Neural progenitor cell (in vitro differentiated cells): ENCODE data around the gene NHLRC4. TPM values are rescaled to one million over a fixed set of nuclear protein-coding genes. Genes with fewer than 3 reads are reported as not detected.
A peak's percentile ranks its signal among the peaks of the same experiment; 100 is the strongest.

Experiments used
- DNase-seq: peaks from one replicate; pipeline ENCODE4 v3.0.0-alpha.2; 2016; ENCODE audit warnings: low spot score
- H2AFZ ChIP-seq: fragments of 200-600 bp; sonication (generic); replicated peaks from 2 replicates; pipeline ENCODE4 v1.6.1; 2016; ENCODE audit warnings: antibody characterized with exemption
- H3F3A ChIP-seq: fragments of 200-600 bp; sonication (generic); 2 replicates; pipeline ENCODE4 v1.6.1; 2016; ENCODE audit warnings: antibody characterized with exemption, low read depth
- H3K27ac ChIP-seq: fragments of 200-600 bp; sonication (generic); 2 replicates; pipeline ENCODE4 v1.5.1; 2016; ENCODE audit warnings: mild to moderate bottlenecking
- H3K27me3 ChIP-seq: fragments of 200-600 bp; sonication (generic); 2 replicates; pipeline ENCODE4 v1.6.1; 2016; ENCODE audit warnings: mild to moderate bottlenecking, moderate library complexity
- H3K36me3 ChIP-seq: fragments of 200-600 bp; sonication (generic); 2 replicates; pipeline ENCODE4 v1.5.1; 2016
- H3K4me1 ChIP-seq: fragments of 200-600 bp; sonication (generic); 2 replicates; pipeline ENCODE4 v1.6.1; 2016; ENCODE audit warnings: mixed run types
- H3K4me2 ChIP-seq: fragments of 200-600 bp; sonication (generic); 2 replicates; pipeline ENCODE4 v1.6.1; 2016
- H3K4me3 ChIP-seq: fragments of 200-600 bp; sonication (generic); 2 replicates; pipeline ENCODE4 v1.5.1; 2016
- H3K79me2 ChIP-seq: fragments of 200-600 bp; sonication (generic); 2 replicates; pipeline ENCODE4 v1.6.1; 2016; ENCODE audit warnings: low read depth
- H3K9ac ChIP-seq: fragments of 200-600 bp; sonication (generic); 2 replicates; pipeline ENCODE4 v1.6.1; 2016
- H3K9me3 ChIP-seq: fragments of 200-600 bp; sonication (generic); 2 replicates; pipeline ENCODE4 v1.5.1; 2016; ENCODE audit warnings: low read depth
- H4K20me1 ChIP-seq: fragments of 200-600 bp; sonication (generic); 2 replicates; pipeline ENCODE4 v1.6.1; 2016; ENCODE audit warnings: low read depth
- H3K27ac Mint-ChIP-seq: 3 replicates; pipeline ENCODE4 v1.8.0; 2021; ENCODE audit warnings: mixed read lengths
- H3K27me3 Mint-ChIP-seq: 2 replicates; pipeline ENCODE4 v1.8.0; 2022; ENCODE audit warnings: low read depth, mild to moderate bottlenecking, inconsistent platforms, moderate library complexity, mixed read lengths; ENCODE audit not compliant: insufficient read depth
- H3K36me3 Mint-ChIP-seq: 3 replicates; pipeline ENCODE4 v1.8.0; 2021; ENCODE audit warnings: mixed read lengths
- H3K4me1 Mint-ChIP-seq: 3 replicates; pipeline ENCODE4 v1.8.0; 2021; ENCODE audit warnings: mixed read lengths
- H3K4me3 Mint-ChIP-seq: 3 replicates; pipeline ENCODE4 v1.8.0; 2021; ENCODE audit warnings: mild to moderate bottlenecking, moderate library complexity, mixed read lengths
- H3K9me3 Mint-ChIP-seq: 3 replicates; pipeline ENCODE4 v1.8.0; 2020; ENCODE audit warnings: mixed read lengths
- CTCF ChIP-seq: fragments of 200-600 bp; sonication (generic); IDR thresholded peaks from 2 replicates; pipeline ENCODE4 v1.5.1; 2017; ENCODE audit warnings: antibody characterized with exemption, mild to moderate bottlenecking
- EZH2 ChIP-seq: fragments of 200-600 bp; sonication (generic); IDR thresholded peaks from 2 replicates; pipeline ENCODE4 v1.6.1; 2017; ENCODE audit warnings: antibody characterized with exemption, mild to moderate bottlenecking, moderate library complexity
- EZH2phosphoT487 ChIP-seq: fragments of 200-600 bp; sonication (generic); IDR thresholded peaks from 2 replicates; pipeline ENCODE4 v1.6.1; 2017; ENCODE audit warnings: antibody characterized with exemption
- total RNA-seq: library from RNA; depleted of rRNA; stranded (reverse); fragments of >200 nt; gene quantifications from 2 replicates; pipeline ENCODE4 v1.2.3, GENCODE V29; 2015; ENCODE audit warnings: low replicate concordance

The NHLRC4 gene
- total RNA-seq, 1 donor from 2014 or later = not detected

GRCh38 chr16:610513-611381 lies 43.9 kb downstream of the NHLRC4 start:
- Histone ChIP-seq H3K27me3 (no peaks in the 10 kb centered on the region), H3K4me1 (no peaks in the 10 kb centered on the region), H3F3A (no peaks in the 10 kb centered on the region), H2AFZ (no peak overlapping the region), H3K9ac (no peak overlapping the region), H3K36me3 (no peaks in the 10 kb centered on the region), H3K4me2 (no peak overlapping the region), H4K20me1 (no peaks in the 10 kb centered on the region), H3K27ac (no peak overlapping the region), H3K79me2 (peaks cover under 1% of the 10 kb centered on the region), H3K9me3 (no peaks in the 10 kb centered on the region), H3K4me3 (no peak overlapping the region)
- Mint-ChIP-seq H3K4me1 (peaks cover 20% of the 10 kb centered on the region), H3K4me3 (peak overlapping the region; percentile 43), H3K27me3 (peaks cover 20% of the 10 kb centered on the region), H3K27ac (no peak overlapping the region), H3K36me3 (peaks cover 22% of the 10 kb centered on the region), H3K9me3 (peaks cover 25% of the 10 kb centered on the region)
- peak; percentile 71 for DNase-seq
- TF ChIP-seq EZH2phosphoT487 = no peak
- peak; percentile 71 for TF ChIP-seq CTCF

- Histone ChIP-seq H3K4me2 (no peak overlapping the region), H3K4me3 (no peak overlapping the region), H3F3A (no peaks in the 10 kb centered on the region), H4K20me1 (no peaks in the 10 kb centered on the region), H3K79me2 (no peaks in the 10 kb centered on the region), H3K27ac (no peak overlapping the region), H3K9ac (no peak overlapping the region), H3K36me3 (no peaks in the 10 kb centered on the region), H3K4me1 (no peaks in the 10 kb centered on the region), H2AFZ (no peak overlapping the region), H3K9me3 (no peaks in the 10 kb centered on the region), H3K27me3 (no peaks in the 10 kb centered on the region)
- DNase-seq = no peak
- Mint-ChIP-seq H3K27ac (no peak overlapping the region), H3K36me3 (peaks cover 17% of the 10 kb centered on the region), H3K4me1 (peaks cover 8% of the 10 kb centered on the region), H3K9me3 (peaks cover 12% of the 10 kb centered on the region), H3K27me3 (peaks cover 15% of the 10 kb centered on the region), H3K4me3 (no peak overlapping the region)
- TF ChIP-seq EZH2phosphoT487 (no peak), CTCF (no peak), EZH2 (no peak)
These were observed 48.3 kb downstream of the NHLRC4 start for GRCh38 chr16:615122-615521.

GRCh38 chr16:616733-617586 lies 50.2 kb downstream of the NHLRC4 start:
- Mint-ChIP-seq H3K36me3 (peaks cover 16% of the 10 kb centered on the region), H3K4me1 (peaks cover 14% of the 10 kb centered on the region), H3K4me3 (no peak overlapping the region), H3K27ac (no peak overlapping the region), H3K9me3 (peaks cover 9% of the 10 kb centered on the region), H3K27me3 (peaks cover 13% of the 10 kb centered on the region)
- Histone ChIP-seq H3K4me1 (no peaks in the 10 kb centered on the region), H3K4me2 (no peak overlapping the region), H3K27ac (no peak overlapping the region), H3K9me3 (no peaks in the 10 kb centered on the region), H2AFZ (no peak overlapping the region), H3K4me3 (no peak overlapping the region), H3K79me2 (no peaks in the 10 kb centered on the region), H4K20me1 (peaks cover 11% of the 10 kb centered on the region), H3K9ac (no peak overlapping the region), H3F3A (peaks cover 1% of the 10 kb centered on the region), H3K27me3 (no peaks in the 10 kb centered on the region), H3K36me3 (no peaks in the 10 kb centered on the region)
- TF ChIP-seq EZH2 = no peak
- DNase-seq = no peak
